ENCODE results near the gene ZSWIM6. TPM values are rescaled to one million over a fixed set of nuclear protein-coding genes. Genes with fewer than 3 reads are reported as not detected.

Gene ZSWIM6
- total RNA-seq, 1 donor from 2014 or later = 20.3 TPM

DNA sequence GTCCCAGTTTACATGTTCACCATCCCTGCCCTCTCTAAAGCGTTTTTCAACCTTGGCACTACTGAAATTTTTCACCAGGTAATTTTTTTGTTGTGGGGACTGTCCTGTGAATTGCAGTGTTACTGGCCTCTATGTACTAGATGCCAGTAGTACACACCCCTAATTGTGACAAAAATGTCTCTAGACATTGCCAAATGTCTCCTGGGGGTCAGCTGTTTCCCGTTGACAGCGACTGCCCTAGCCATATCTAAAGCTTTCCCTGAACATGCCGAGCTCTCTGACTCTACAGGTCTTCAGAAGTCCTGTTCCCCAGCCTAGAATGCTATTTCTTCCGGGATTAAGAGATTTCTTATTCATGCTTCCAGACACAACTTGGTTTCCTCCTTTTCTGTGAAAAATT, 235.3 kb downstream of the ZSWIM6 start:
- no peaks in the 10 kb centered on the region for H3K27me3 Mint-ChIP-seq (ENCODE audit: low read depth)
- H3K36me3 Mint-ChIP-seq (ENCODE audit: low read depth) = no peaks in the 10 kb centered on the region
- no peak overlapping the region for H3K4me3 Mint-ChIP-seq (ENCODE audit: unreplicated experiment)
- TF ChIP-seq, protein P1, sequence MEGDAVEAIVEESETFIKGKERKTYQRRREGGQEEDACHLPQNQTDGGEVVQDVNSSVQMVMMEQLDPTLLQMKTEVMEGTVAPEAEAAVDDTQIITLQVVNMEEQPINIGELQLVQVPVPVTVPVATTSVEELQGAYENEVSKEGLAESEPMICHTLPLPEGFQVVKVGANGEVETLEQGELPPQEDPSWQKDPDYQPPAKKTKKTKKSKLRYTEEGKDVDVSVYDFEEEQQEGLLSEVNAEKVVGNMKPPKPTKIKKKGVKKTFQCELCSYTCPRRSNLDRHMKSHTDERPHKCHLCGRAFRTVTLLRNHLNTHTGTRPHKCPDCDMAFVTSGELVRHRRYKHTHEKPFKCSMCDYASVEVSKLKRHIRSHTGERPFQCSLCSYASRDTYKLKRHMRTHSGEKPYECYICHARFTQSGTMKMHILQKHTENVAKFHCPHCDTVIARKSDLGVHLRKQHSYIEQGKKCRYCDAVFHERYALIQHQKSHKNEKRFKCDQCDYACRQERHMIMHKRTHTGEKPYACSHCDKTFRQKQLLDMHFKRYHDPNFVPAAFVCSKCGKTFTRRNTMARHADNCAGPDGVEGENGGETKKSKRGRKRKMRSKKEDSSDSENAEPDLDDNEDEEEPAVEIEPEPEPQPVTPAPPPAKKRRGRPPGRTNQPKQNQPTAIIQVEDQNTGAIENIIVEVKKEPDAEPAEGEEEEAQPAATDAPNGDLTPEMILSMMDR (IDR thresholded peaks at IDR 0.05) = no peak
- H3K27ac Mint-ChIP-seq (ENCODE audit: unreplicated experiment) = no peak overlapping the region
- no peaks in the 10 kb centered on the region for H3K9me3 Mint-ChIP-seq (ENCODE audit: low read depth)
- H3K4me1 Mint-ChIP-seq (ENCODE audit: low read depth) = no peaks in the 10 kb centered on the region
- DNase-seq (ENCODE audit: low spot score) = no peak

DNA sequence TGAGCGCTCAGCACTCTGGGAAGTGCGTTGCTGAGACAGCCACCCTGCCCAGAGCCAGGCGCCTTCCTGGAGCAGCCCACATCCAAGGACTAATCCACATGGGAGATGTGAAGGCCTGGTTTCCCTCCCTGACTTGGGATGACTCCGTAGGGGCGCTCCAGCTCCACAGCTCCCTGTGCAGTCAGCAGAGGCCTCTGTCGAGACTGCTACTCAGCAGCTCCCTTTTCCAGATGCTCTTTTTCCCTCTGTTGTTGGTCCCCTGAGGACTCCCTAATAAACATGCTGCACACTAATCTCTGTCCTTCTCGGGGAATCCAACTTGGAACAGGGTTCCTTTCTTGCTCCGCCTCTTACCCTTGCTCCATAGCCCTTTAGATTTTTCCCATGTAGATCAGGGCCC, 237.3 kb downstream of the ZSWIM6 start:
- TF ChIP-seq, protein P1 (IDR thresholded peaks at IDR 0.05) = no peak
- no peaks in the 10 kb centered on the region for H3K36me3 Mint-ChIP-seq (ENCODE audit: low read depth)
- H3K4me3 Mint-ChIP-seq (ENCODE audit: unreplicated experiment) = no peak overlapping the region
- DNase-seq (ENCODE audit: low spot score) = no peak
- H3K27me3 Mint-ChIP-seq (ENCODE audit: low read depth) = no peaks in the 10 kb centered on the region
- H3K9me3 Mint-ChIP-seq (ENCODE audit: low read depth) = no peaks in the 10 kb centered on the region
- no peaks in the 10 kb centered on the region for H3K4me1 Mint-ChIP-seq (ENCODE audit: low read depth)
- H3K27ac Mint-ChIP-seq (ENCODE audit: unreplicated experiment) = no peak overlapping the region

DNA sequence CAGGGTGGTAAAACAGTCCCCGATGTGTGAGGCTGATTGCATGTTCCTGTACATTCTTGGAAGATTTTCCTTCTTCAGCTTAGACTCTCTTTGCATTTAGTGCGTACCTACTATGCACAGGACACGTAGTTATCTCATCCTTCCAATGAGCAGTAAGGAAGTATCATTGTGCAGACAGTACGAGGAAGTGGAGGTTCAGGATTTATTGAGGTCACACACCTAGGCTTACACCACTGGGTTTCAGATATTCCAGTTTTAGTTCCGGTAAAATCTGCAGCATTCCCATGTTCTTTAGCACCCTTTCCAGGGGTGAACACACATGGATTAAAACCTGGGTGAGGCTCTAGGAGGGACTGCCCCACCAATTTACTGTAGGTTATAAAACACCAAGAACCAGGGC, 238.7 kb downstream of the ZSWIM6 start:
- no peaks in the 10 kb centered on the region for H3K9me3 Mint-ChIP-seq (ENCODE audit: low read depth)
- H3K36me3 Mint-ChIP-seq (ENCODE audit: low read depth) = no peaks in the 10 kb centered on the region
- TF ChIP-seq, protein P1 (IDR thresholded peaks at IDR 0.05) = no peak
- no peak overlapping the region for H3K4me3 Mint-ChIP-seq (ENCODE audit: unreplicated experiment)
- no peak for DNase-seq (ENCODE audit: low spot score)
- H3K4me1 Mint-ChIP-seq (ENCODE audit: low read depth) = peaks cover 9% of the 10 kb centered on the region
- H3K27ac Mint-ChIP-seq (ENCODE audit: unreplicated experiment) = no peak overlapping the region
- no peaks in the 10 kb centered on the region for H3K27me3 Mint-ChIP-seq (ENCODE audit: low read depth)

DNA sequence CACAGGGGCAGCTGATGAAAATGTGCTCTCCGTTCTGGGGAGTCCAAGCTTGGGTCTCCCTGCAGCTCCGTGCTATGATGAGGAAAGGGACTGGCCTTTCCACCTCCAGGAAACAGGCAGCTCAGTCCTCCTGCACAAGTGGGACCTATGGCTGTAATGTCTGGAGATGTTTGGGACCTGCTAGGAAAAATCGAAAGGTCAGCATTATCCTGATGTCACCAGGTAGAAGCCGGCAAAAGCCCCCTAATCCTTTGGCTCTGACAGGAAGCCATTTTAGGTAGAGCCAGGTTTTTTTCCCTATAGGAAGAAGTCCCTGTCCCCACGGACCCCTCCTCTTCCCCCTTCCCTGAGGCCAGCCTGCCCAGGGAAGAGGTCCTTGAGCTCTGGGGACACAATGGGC, 240.9 kb downstream of the ZSWIM6 start:
- Mint-ChIP-seq H3K27me3 (ENCODE audit: low read depth) (no peaks in the 10 kb centered on the region), H3K27ac (ENCODE audit: unreplicated experiment) (no peak overlapping the region), H3K9me3 (ENCODE audit: low read depth) (no peaks in the 10 kb centered on the region), H3K36me3 (ENCODE audit: low read depth) (no peaks in the 10 kb centered on the region), H3K4me3 (ENCODE audit: unreplicated experiment) (no peak overlapping the region), H3K4me1 (ENCODE audit: low read depth) (peaks cover 9% of the 10 kb centered on the region)
- DNase-seq (ENCODE audit: low spot score) = no peak
- TF ChIP-seq, protein P1 (IDR thresholded peaks at IDR 0.05) = no peak

DNA sequence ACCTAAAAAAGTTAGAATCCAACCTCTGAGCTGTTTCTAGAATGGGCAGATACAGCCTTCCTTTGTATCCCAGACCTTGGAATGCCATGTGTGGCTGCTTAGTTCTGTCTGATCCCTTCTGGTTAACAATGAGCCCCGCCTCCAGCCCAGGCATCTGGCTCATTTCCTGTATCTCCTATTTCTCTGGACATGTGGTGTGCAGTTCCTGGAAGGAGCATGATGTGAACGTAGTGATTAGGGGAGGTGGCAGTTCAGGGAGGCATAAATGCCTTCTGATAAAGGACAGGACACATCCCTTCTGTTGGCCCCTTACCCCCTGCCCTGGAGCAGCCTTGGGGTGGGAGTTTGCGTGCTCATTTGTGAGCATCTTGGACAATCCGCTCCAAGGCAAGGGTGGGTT, 243.0 kb downstream of the ZSWIM6 start:
- no peaks in the 10 kb centered on the region for H3K27me3 Mint-ChIP-seq (ENCODE audit: low read depth)
- no peaks in the 10 kb centered on the region for H3K36me3 Mint-ChIP-seq (ENCODE audit: low read depth)
- H3K4me3 Mint-ChIP-seq (ENCODE audit: unreplicated experiment) = no peak overlapping the region
- TF ChIP-seq, protein P1 (IDR thresholded peaks at IDR 0.05) = no peak
- no peak overlapping the region for H3K27ac Mint-ChIP-seq (ENCODE audit: unreplicated experiment)
- peaks cover 9% of the 10 kb centered on the region for H3K4me1 Mint-ChIP-seq (ENCODE audit: low read depth)
- DNase-seq (ENCODE audit: low spot score) = no peak
- H3K9me3 Mint-ChIP-seq (ENCODE audit: low read depth) = no peaks in the 10 kb centered on the region

All from chondrocyte (in vitro differentiated cells).